Nephron (organoid): ENCODE measurements around the gene SRC.

Source experiments
- H3K27ac Mint-ChIP-seq, 3 experiments: 2 replicates each; pipeline ENCODE4 v1.8.0; 2020; ENCODE audit warnings: mixed read lengths in 3 of 3, mild to moderate bottlenecking in 2 of 3, moderate library complexity in 1 of 3
- H3K27me3 Mint-ChIP-seq: 2 replicates; pipeline ENCODE4 v1.8.0; 2021; ENCODE audit warnings: low read depth, mild to moderate bottlenecking, moderate library complexity, mixed read lengths
- H3K36me3 Mint-ChIP-seq: 2 replicates; pipeline ENCODE4 v1.8.0; 2020; ENCODE audit warnings: low read depth, mixed read lengths
- H3K4me1 Mint-ChIP-seq: 2 replicates; pipeline ENCODE4 v1.8.0; 2020; ENCODE audit warnings: mixed read lengths
- H3K4me3 Mint-ChIP-seq, 3 experiments: 2 replicates each; pipeline ENCODE4 v1.8.0; 2020; ENCODE audit warnings: mild to moderate bottlenecking in 3 of 3, mixed read lengths in 3 of 3, moderate library complexity in 2 of 3
- H3K9me3 Mint-ChIP-seq: 2 replicates; pipeline ENCODE4 v1.8.0; 2020; ENCODE audit warnings: mixed read lengths
- CTCF ChIP-seq, 3 experiments: fragments of 200-600 bp; sonication (generic); IDR thresholded peaks; one replicate each; pipeline ENCODE4 v1.5.0; 2021; ENCODE audit warnings: antibody characterized with exemption in 3 of 3; ENCODE audit not compliant: unreplicated experiment in 3 of 3

The SRC gene

GRCh38 chr20:37380864-37381579 lies 35.1 kb downstream of the SRC start:
- Mint-ChIP-seq H3K36me3 (peaks cover 14% of the 10 kb centered on the region), H3K4me1 (peaks cover 10% of the 10 kb centered on the region), H3K9me3 (no peaks in the 10 kb centered on the region), H3K4me3 (no peak overlapping the region), H3K27ac (no peak overlapping the region), H3K27me3 (no peaks in the 10 kb centered on the region)
- no peak for TF ChIP-seq CTCF (IDR thresholded peaks at IDR 0.05; ENCODE audit: unreplicated experiment in 3 of 3)

GRCh38 chr20:37381621-37382471 lies 35.9 kb downstream of the SRC start:
- no peaks in the 10 kb centered on the region for H3K9me3 Mint-ChIP-seq
- no peaks in the 10 kb centered on the region for H3K27me3 Mint-ChIP-seq
- peak overlapping the region; percentile 58 to 72 (median 68) for H3K4me3 Mint-ChIP-seq
- peak overlapping the region in 2 of 3 experiments; percentile 30 to 41 for H3K27ac Mint-ChIP-seq
- no peak for TF ChIP-seq CTCF (IDR thresholded peaks at IDR 0.05; ENCODE audit: unreplicated experiment in 3 of 3)
- peaks cover 10% of the 10 kb centered on the region for H3K4me1 Mint-ChIP-seq
- H3K36me3 Mint-ChIP-seq, result peaks cover 21% of the 10 kb centered on the region

- H3K4me1 Mint-ChIP-seq, result peaks cover 6% of the 10 kb centered on the region
- H3K4me3 Mint-ChIP-seq, result peak overlapping the region; percentile 58 to 76 (median 72)
- TF ChIP-seq CTCF (IDR thresholded peaks at IDR 0.05; ENCODE audit: unreplicated experiment in 3 of 3), result no peak
- H3K27me3 Mint-ChIP-seq, result no peaks in the 10 kb centered on the region
- H3K9me3 Mint-ChIP-seq, result no peaks in the 10 kb centered on the region
- H3K36me3 Mint-ChIP-seq, result peaks cover 26% of the 10 kb centered on the region
- peak overlapping the region in 2 of 3 experiments; percentile 30 to 66 for H3K27ac Mint-ChIP-seq
Observed at GRCh38 chr20:37382482-37383120, 36.7 kb downstream of the SRC start.

- TF ChIP-seq CTCF (IDR thresholded peaks at IDR 0.05; ENCODE audit: unreplicated experiment in 3 of 3), result no peak
Observed at GRCh38 chr20:37383229-37383989, 37.5 kb downstream of the SRC start.

GRCh38 chr20:37384683-37385174 lies 38.8 kb downstream of the SRC start:
- peak overlapping the region in 2 of 3 experiments; percentile 26 to 53 for H3K27ac Mint-ChIP-seq
- peaks cover 6% of the 10 kb centered on the region for H3K4me1 Mint-ChIP-seq

More at GRCh38 chr20:37383229-37383989, 37.5 kb downstream of the SRC start:
- Mint-ChIP-seq H3K27ac (peak overlapping the region in 2 of 3 experiments; percentile 30 to 66), H3K4me1 (peaks cover 6% of the 10 kb centered on the region), H3K9me3 (no peaks in the 10 kb centered on the region), H3K36me3 (peaks cover 30% of the 10 kb centered on the region), H3K27me3 (no peaks in the 10 kb centered on the region), H3K4me3 (peak overlapping the region; percentile 23 to 76 (median 72))

More at GRCh38 chr20:37384683-37385174, 38.8 kb downstream of the SRC start:
- H3K9me3 Mint-ChIP-seq, result no peaks in the 10 kb centered on the region
- TF ChIP-seq CTCF (IDR thresholded peaks at IDR 0.05; ENCODE audit: unreplicated experiment in 3 of 3), result peak; percentile 85 to 94 (median 88)
- H3K4me3 Mint-ChIP-seq, result peak overlapping the region; percentile 75 to 89 (median 77)
- no peaks in the 10 kb centered on the region for H3K27me3 Mint-ChIP-seq
- H3K36me3 Mint-ChIP-seq, result peaks cover 30% of the 10 kb centered on the region
